Esophagus squamous epithelium (tissue), 5 donors: ENCODE results near the gene PCSK5. TPM values are rescaled to one million over a fixed set of nuclear protein-coding genes. Genes with fewer than 3 reads are reported as not detected.

Experiments used
- DNase-seq: peaks from one replicate; lab custom pipeline; 2025; lab: John Stamatoyannopoulos, UW
- H3K27ac ChIP-seq, 4 donors: fragments of 200-600 bp; sonication (generic); one replicate each; pipeline ENCODE4 v1.5.1; 2016 to 2019; ENCODE audit warnings: mild to moderate bottlenecking in 1 of 4
- H3K27me3 ChIP-seq, 4 donors: fragments of 200-600 bp; sonication (generic); 1 replicate in 3 of 4; 2 replicates in 1 of 4; pipeline versions ENCODE4 v1.5.1 to v1.6.0; 2017 to 2021; ENCODE audit warnings: antibody characterized with exemption in 1 of 4
- H3K36me3 ChIP-seq, 3 donors: fragments of 200-600 bp; sonication (generic); one replicate each; pipeline ENCODE4 v1.5.1; 2016 to 2019
- H3K4me1 ChIP-seq, 3 donors: fragments of 200-600 bp; sonication (generic); one replicate each; pipeline ENCODE4 v1.5.1; 2017 to 2019
- H3K4me3 ChIP-seq, 4 donors: fragments of 200-600 bp; sonication (generic); 1 replicate in 3 of 4; 2 replicates in 1 of 4; pipeline ENCODE4 v1.5.1; 2016 to 2019; ENCODE audit warnings: mild to moderate bottlenecking in 2 of 4, moderate library complexity in 1 of 4
- H3K9me3 ChIP-seq, 3 donors: fragments of 200-600 bp; sonication (generic); one replicate each; pipeline ENCODE4 v1.5.1; 2016 to 2019
- CTCF ChIP-seq, 6 experiments: fragments of 450-650 bp in 4 of 6; fragments of 200-600 bp in 2 of 6; sonication (generic) in 2 of 6; IDR thresholded peaks; one replicate each; pipeline ENCODE4 v1.5.1; 2016 to 2019; ENCODE audit warnings: antibody characterized with exemption in 6 of 6, mild to moderate bottlenecking in 4 of 6, moderate library complexity in 4 of 6
- POLR2A ChIP-seq, 4 donors: fragments of 450-650 bp; IDR thresholded peaks; one replicate each; pipeline ENCODE4 v1.6.1; 2017; ENCODE audit warnings: antibody characterized with exemption in 4 of 4, mild to moderate bottlenecking in 4 of 4, moderate library complexity in 3 of 4
- WGBS, 2 donors: methylation state at CpG; one replicate each; pipeline ENCODE4 v1.1.5; 2018; 5-methylcytosine and 5-hydroxymethylcytosine counted together
- intact Hi-C: fragments of 100-400 bp; cut with DNase I; formaldehyde crosslinking; loops from one replicate; pipeline ENCODE4 v1.15.0; 2022
- total RNA-seq, 4 donors: library from RNA; depleted of rRNA; stranded (reverse); fragments of >200 nt; gene quantifications; one replicate each; pipeline ENCODE4 v1.1.0, GENCODE V29; 2016
- donor health status: DM: yes; HTN: yes; CAD: no.

PCSK5 gene
- total RNA-seq, 4 donors from 2014 or later, result 8.4 to 33.8 (median 24.2) TPM

- no peak overlapping the region for H3K27ac ChIP-seq
- H3K9me3 ChIP-seq, result no peaks in the 10 kb centered on the region
- H3K4me1 ChIP-seq, result no peaks in the 10 kb centered on the region
- DNase-seq, result no peak
- H3K27me3 ChIP-seq, result no peaks in the 10 kb centered on the region
- TF ChIP-seq CTCF (IDR thresholded peaks at IDR 0.05), result no peak
- no peak for TF ChIP-seq POLR2A (IDR thresholded peaks at IDR 0.05)
- 83 to 86% methylated on average over 12 of the region's 12 CpGs for WGBS, 2 donors
- intact Hi-C loops, result no loop called here
- H3K36me3 ChIP-seq, result no peaks in the 10 kb centered on the region
- H3K4me3 ChIP-seq, result no peak overlapping the region
These were observed 127.8 kb downstream of the PCSK5 start for GRCh38 chr9:76018235-76018634.

GRCh38 chr9:76018761-76019160 is 128.3 kb downstream of the PCSK5 start:
- H3K36me3 ChIP-seq, result no peaks in the 10 kb centered on the region
- no peaks in the 10 kb centered on the region for H3K9me3 ChIP-seq
- H3K27ac ChIP-seq, result no peak overlapping the region
- no peaks in the 10 kb centered on the region for H3K4me1 ChIP-seq
- intact Hi-C loops, result no loop called here
- no peak for DNase-seq
- 80 to 98% methylated on average over 2 of the region's 2 CpGs for WGBS, 2 donors
- H3K27me3 ChIP-seq, result no peaks in the 10 kb centered on the region
- no peak overlapping the region for H3K4me3 ChIP-seq
- TF ChIP-seq CTCF (IDR thresholded peaks at IDR 0.05) (no peak), POLR2A (IDR thresholded peaks at IDR 0.05) (no peak)

GRCh38 chr9:76020652-76021051 is 130.2 kb downstream of the PCSK5 start:
- intact Hi-C loops, result no loop called here
- DNase-seq, result no peak
- Histone ChIP-seq H3K4me1 (no peaks in the 10 kb centered on the region), H3K9me3 (no peaks in the 10 kb centered on the region), H3K4me3 (no peak overlapping the region), H3K36me3 (peaks cover 0 to 18% (median 0%) of the 10 kb centered on the region in 3 donors), H3K27ac (no peak overlapping the region), H3K27me3 (no peaks in the 10 kb centered on the region)
- WGBS, 2 donors, result 79 to 81% methylated on average over 8 to 10 of the region's 10 CpGs
- no peak for TF ChIP-seq POLR2A (IDR thresholded peaks at IDR 0.05)
- no peak for TF ChIP-seq CTCF (IDR thresholded peaks at IDR 0.05)

GRCh38 chr9:76022317-76022716 is 131.8 kb downstream of the PCSK5 start:
- peaks cover 0 to 34% (median 0%) of the 10 kb centered on the region in 3 donors for H3K36me3 ChIP-seq
- H3K4me1 ChIP-seq, result no peaks in the 10 kb centered on the region
- no peaks in the 10 kb centered on the region for H3K9me3 ChIP-seq
- TF ChIP-seq CTCF (IDR thresholded peaks at IDR 0.05) (no peak), POLR2A (IDR thresholded peaks at IDR 0.05) (no peak)
- no peak overlapping the region for H3K4me3 ChIP-seq
- 80 to 84% methylated on average over 5 of the region's 5 CpGs for WGBS, 2 donors
- DNase-seq, result no peak
- H3K27me3 ChIP-seq, result no peaks in the 10 kb centered on the region
- intact Hi-C loops, result no loop called here
- no peak overlapping the region for H3K27ac ChIP-seq

- H3K27me3 ChIP-seq, result no peaks in the 10 kb centered on the region
- H3K4me3 ChIP-seq, result no peak overlapping the region
- no peaks in the 10 kb centered on the region for H3K9me3 ChIP-seq
- no peak for DNase-seq
- TF ChIP-seq POLR2A (IDR thresholded peaks at IDR 0.05) (no peak), CTCF (IDR thresholded peaks at IDR 0.05) (no peak)
- H3K27ac ChIP-seq, result no peak overlapping the region
- no peaks in the 10 kb centered on the region for H3K4me1 ChIP-seq
- 76 to 77% methylated on average over 7 of the region's 7 CpGs for WGBS, 2 donors
- intact Hi-C loops, result no loop called here
- H3K36me3 ChIP-seq, result peaks cover 0 to 49% (median 0%) of the 10 kb centered on the region in 3 donors
These were observed 133.3 kb downstream of the PCSK5 start for GRCh38 chr9:76023715-76024195.
